ENCODE results near the gene MIPEP.

- no peak for TF ChIP-seq CTCF (IDR thresholded peaks at IDR 0.05)
- TF ChIP-seq POLR2A (IDR thresholded peaks at IDR 0.05): no peak
- no peak for TF ChIP-seq POLR2AphosphoS5 (IDR thresholded peaks at IDR 0.05)
Measured at GRCh38 chr13:23735329-23735728, 153.9 kb downstream of the MIPEP start.

Measured in transverse colon (tissue), 4 donors.